GM19193 (cell line): ENCODE data around the gene PIK3C2G.

Source experiments
- POLR2A ChIP-seq: IDR thresholded peaks from 4 replicates; pipeline ENCODE4 v1.6.1; 2011; ENCODE audit not compliant: insufficient read depth, insufficient read length; ENCODE audit errors: extremely low read depth

Gene PIK3C2G

DNA sequence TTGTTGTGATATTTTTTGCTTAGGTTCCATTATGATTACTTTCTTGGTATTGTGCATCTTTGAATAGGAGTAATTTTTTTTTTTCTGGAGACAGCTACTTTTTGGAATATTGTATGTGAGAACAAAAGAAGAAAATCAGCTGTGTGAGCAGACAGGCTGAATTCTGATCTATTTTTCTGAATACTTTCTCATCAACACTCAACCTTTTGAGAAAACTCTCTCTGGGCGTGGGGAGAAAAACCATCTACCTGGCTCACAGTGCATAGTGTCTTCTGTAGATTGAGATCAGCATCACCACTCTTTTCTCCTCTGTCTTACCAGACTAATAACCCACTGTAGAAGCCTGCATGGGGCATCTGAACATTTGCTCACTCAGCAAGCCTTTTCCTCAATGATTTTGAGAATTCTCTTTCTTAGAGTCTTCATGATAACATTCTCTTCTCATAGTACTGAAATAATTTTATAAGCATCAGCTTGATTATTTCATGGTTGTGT is 3.3 kb downstream of the PIK3C2G start:
- no peak for TF ChIP-seq POLR2A

GRCh38 chr12:18267427-18268099 is 6.2 kb downstream of the PIK3C2G start:
- TF ChIP-seq POLR2A = no peak

DNA sequence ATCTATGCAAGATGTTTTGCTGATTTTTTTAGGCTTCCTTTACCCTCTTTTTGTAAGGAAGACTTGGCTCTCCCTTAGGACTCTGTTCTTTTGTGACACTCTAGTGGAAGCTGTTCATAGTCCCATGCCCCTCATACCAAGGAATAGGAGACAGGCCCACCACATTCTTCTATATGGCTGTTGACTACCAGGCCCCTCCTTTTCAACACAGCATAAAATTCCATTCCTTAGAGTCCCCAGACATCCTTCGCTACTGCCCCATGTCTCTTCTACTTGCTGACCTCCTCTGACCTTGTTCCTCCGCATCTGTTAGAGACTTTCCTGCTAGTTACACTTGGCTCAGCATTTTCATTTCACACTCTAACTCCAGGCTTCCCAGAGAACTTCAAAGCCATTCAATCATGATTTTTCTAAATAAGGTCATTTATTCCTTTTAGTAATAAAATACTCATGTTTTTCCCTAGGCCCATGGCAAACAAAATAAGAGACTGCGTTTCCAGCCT is 9.7 kb downstream of the PIK3C2G start:
- no peak for TF ChIP-seq POLR2A

- no peak for TF ChIP-seq POLR2A
Measured at GRCh38 chr12:18275981-18276380, 14.7 kb downstream of the PIK3C2G start.

DNA sequence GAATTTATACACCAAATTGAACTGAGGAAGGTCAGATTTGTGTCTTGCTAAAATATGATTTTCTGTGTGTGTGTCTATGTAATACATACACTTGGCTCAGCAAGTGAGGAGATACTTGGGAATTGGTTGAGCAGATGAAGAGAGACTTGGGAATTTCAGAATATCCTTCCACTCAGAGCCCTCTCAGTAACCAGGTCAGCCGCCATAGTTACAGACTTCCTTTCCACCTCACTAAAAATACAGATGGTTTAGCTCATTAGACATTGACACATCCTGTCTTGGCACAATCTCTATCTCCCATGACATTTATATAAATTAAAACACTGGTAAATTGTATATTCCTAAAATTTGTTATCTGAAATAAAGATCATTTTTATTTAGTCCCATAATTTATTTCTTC is 15.9 kb downstream of the PIK3C2G start:
- TF ChIP-seq POLR2A = no peak

- TF ChIP-seq POLR2A = no peak
Measured at GRCh38 chr12:18280728-18281127, 19.4 kb downstream of the PIK3C2G start.

GRCh38 chr12:18281941-18282340 is 20.6 kb downstream of the PIK3C2G start:
- TF ChIP-seq POLR2A = no peak

DNA sequence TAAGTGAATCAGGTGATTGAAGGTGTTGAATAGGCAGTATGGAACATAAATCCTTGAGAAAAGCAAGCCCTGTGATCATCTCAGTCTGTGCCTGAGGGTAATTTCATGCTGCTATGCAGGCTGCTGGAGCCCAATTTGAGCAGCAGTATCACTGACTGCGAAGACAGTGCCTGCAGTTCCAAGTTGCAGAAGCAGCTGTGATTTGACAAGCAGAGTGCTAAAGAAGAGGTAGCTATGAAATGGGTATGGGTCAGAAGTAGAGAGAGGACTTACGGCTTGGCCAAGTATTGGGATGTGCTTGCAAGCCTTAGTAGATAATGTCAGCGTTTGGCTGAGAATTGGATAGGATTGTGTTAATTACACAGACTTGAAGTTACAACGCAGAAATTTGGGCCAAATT is 22.5 kb downstream of the PIK3C2G start:
- no peak for TF ChIP-seq POLR2A

DNA sequence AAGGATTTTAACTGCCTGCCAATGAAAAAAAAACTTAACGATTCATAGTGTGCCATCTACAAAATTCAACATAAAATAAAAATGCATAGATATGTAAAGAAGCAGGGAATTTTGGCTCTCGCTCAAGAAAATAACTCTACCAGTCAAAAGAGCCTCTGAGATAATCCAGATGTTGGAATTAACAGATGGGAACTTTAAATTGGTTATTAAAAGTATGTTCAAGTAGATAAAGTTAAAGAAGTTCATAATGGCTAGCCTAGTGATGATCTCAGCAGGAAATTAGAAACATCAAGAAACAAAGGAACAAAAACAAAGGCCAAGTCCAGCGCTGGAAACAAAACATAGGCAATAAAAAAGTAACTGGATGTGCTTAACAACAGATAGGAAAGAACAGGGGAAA is 23.1 kb downstream of the PIK3C2G start:
- TF ChIP-seq POLR2A = no peak

- no peak for TF ChIP-seq POLR2A
Measured at GRCh38 chr12:18285161-18285560, 23.8 kb downstream of the PIK3C2G start.

GRCh38 chr12:18290386-18290785 is 29.1 kb downstream of the PIK3C2G start:
- TF ChIP-seq POLR2A = no peak

DNA sequence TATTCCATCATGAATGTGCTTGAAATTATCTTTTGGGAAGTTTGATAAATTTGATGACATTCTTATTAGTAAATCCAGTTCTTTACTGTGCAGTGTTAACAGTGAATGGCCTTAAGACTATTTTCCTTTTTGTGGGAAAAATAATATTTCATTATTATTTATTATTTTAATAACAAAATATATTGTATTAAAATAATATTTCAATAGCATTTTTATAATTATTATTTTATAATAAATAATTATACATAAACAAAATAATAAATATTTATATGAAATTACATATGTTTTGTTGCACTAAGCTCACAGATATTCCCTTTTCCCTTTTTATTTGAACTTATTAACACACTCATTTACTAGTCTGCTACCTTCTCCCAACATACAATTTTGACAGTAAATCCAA is 33.6 kb downstream of the PIK3C2G start:
- TF ChIP-seq POLR2A = no peak

DNA sequence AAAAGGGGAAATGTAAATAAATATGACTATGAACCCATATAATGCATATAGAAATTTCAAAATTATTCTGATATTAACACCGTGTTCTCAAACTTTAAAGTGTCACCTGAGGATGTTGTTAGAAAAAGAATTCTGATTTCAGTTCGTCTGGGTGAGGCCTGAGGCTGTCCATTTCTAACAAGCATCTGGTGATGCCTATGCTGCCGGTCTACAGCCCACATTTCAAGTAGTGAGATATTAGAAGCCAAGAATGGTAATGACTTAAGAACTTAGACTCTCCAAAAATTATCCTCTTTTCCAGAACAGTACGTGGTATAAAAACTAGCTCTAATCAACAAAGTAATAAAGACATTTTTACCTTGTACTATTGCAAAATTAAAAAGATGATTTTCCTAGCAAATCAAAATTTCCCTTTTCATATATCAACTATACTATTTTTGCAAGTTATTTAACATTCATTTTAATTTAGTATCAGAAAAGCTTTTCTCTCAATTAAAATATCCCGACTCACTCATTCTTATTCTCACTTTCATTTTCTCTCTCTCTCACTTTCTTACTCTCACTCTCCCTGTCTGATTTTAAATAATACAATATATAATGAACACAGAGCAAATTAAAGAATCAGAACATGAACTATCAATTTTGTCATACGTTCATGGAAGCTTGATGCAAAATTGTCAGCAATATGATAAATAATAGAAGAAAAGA is 35.0 kb downstream of the PIK3C2G start:
- TF ChIP-seq POLR2A = no peak

DNA sequence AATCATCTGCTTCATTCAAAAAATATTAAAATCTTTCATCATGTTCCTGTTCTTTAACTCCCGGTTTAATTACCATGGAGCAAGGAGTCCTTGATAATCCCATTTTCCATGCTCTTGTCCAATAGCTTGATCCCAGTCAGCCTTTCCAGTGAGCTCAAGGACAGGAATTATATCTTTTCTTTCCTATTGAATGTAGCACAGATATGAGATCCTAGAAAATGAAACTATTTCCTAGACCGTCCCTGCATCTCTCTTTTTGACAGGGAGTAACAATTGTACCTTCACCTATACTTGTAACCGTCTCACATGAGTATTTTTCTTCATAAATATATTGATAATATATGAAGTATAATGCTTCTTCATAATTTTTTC is 35.6 kb downstream of the PIK3C2G start:
- no peak for TF ChIP-seq POLR2A

- TF ChIP-seq POLR2A = no peak
Measured at GRCh38 chr12:18297902-18298301, 36.6 kb downstream of the PIK3C2G start.

GRCh38 chr12:18302809-18303430 is 41.6 kb downstream of the PIK3C2G start:
- no peak for TF ChIP-seq POLR2A
